Lower leg skin (tissue), 3 donors: Measurements from ENCODE around the gene B3GLCT.

Source experiments
- CTCF ChIP-seq, 3 donors: fragments of 450-650 bp; IDR thresholded peaks; one replicate each; pipeline ENCODE4 v1.5.1; 2016; ENCODE audit warnings: antibody characterized with exemption in 3 of 3, mild to moderate bottlenecking in 3 of 3, moderate library complexity in 2 of 3
- POLR2A ChIP-seq, 2 donors: fragments of 450-650 bp; IDR thresholded peaks; one replicate each; pipeline ENCODE4 v1.6.1; 2016 to 2017; ENCODE audit warnings: antibody characterized with exemption in 2 of 2, mild to moderate bottlenecking in 1 of 2, moderate library complexity in 1 of 2

GRCh38 chr13:31167490-31167889, 32.3 kb upstream of the B3GLCT start:
- TF ChIP-seq CTCF (IDR thresholded peaks at IDR 0.05) (no peak), POLR2A (IDR thresholded peaks at IDR 0.05) (no peak)
